WTC11 (cell line): Measurements from ENCODE around the gene ATG13. TPM values are rescaled to one million over a fixed set of nuclear protein-coding genes. Genes with fewer than 3 reads are reported as not detected.
A peak's percentile ranks its signal among the peaks of the same experiment; 100 is the strongest.

Experiments used
- ATAC-seq: fragments of 200-7000 bp; cut with Tn5 transposase; 2 replicates; pipeline ENCODE4 v1.10.0; 2021; ENCODE audit warnings: mild to moderate bottlenecking, moderate library complexity
- CTCF ChIA-PET: fragments of 300-600 bp; sonication (Branson Sonifier 250); formaldehyde crosslinking; loops from one replicate; lab custom pipeline; 2021; ENCODE audit warnings: antibody characterized with exemption; lab: Charles Lee
- POLR2A ChIA-PET: fragments of 350-600 bp; sonication (Branson Sonifier 250); formaldehyde crosslinking; loops from one replicate; lab custom pipeline; 2021; ENCODE audit warnings: antibody characterized with exemption; lab: Charles Lee
- DNase-seq: peaks from one replicate; pipeline ENCODE4 v3.0.0; 2021; ENCODE audit warnings: low spot score
- H3K27ac Mint-ChIP-seq: 2 replicates; pipeline ENCODE4 v1.8.0; 2021; ENCODE audit warnings: mixed read lengths
- H3K27me3 Mint-ChIP-seq: 2 replicates; pipeline ENCODE4 v1.8.0; 2021; ENCODE audit warnings: low read depth, mild to moderate bottlenecking, moderate library complexity, mixed read lengths
- H3K36me3 Mint-ChIP-seq: 2 replicates; pipeline ENCODE4 v1.8.0; 2021; ENCODE audit warnings: mixed read lengths
- H3K4me1 Mint-ChIP-seq: 2 replicates; pipeline ENCODE4 v1.8.0; 2022; ENCODE audit warnings: mixed read lengths
- H3K4me3 Mint-ChIP-seq: 2 replicates; pipeline ENCODE4 v1.8.0; 2021; ENCODE audit warnings: mild to moderate bottlenecking, moderate library complexity, mixed read lengths
- H3K9me3 Mint-ChIP-seq: 2 replicates; pipeline ENCODE4 v1.8.0; 2021; ENCODE audit warnings: mixed read lengths
- AFF4 ChIP-seq: sonication (generic); formaldehyde crosslinking; IDR thresholded peaks from 2 replicates; pipeline ENCODE4 v1.8.1; 2023; ENCODE audit warnings: mild to moderate bottlenecking, missing genetic modification reagents, borderline replicate concordance
- CBFB ChIP-seq: sonication (generic); formaldehyde crosslinking; IDR thresholded peaks from 2 replicates; pipeline ENCODE4 v1.8.1; 2022; ENCODE audit warnings: mild to moderate bottlenecking, low read depth, missing genetic modification reagents
- CREB1 ChIP-seq: sonication (generic); formaldehyde crosslinking; IDR thresholded peaks from 2 replicates; pipeline ENCODE4 v1.8.0; 2023; ENCODE audit warnings: mild to moderate bottlenecking, missing genetic modification reagents
- E2F5 ChIP-seq: sonication (generic); formaldehyde crosslinking; IDR thresholded peaks from 2 replicates; pipeline ENCODE4 v1.8.1; 2022; ENCODE audit warnings: mild to moderate bottlenecking, moderate library complexity, missing genetic modification reagents
- ERG ChIP-seq: fragments of 250-450 bp; sonication (Bioruptor Pico); IDR thresholded peaks from 2 replicates; pipeline ENCODE4 v1.8.0; 2021; ENCODE audit warnings: mild to moderate bottlenecking
- FOXK1 ChIP-seq: sonication (generic); formaldehyde crosslinking; IDR thresholded peaks from 2 replicates; pipeline ENCODE4 v1.8.0; 2022; ENCODE audit warnings: mild to moderate bottlenecking, moderate library complexity, missing genetic modification reagents
- GABPB1 ChIP-seq: sonication (generic); formaldehyde crosslinking; IDR thresholded peaks from 2 replicates; pipeline ENCODE4 v1.8.1; 2023; ENCODE audit warnings: mild to moderate bottlenecking, missing genetic modification reagents
- GTF2I ChIP-seq: fragments of 250-450 bp; sonication (Bioruptor Pico); conservative IDR thresholded peaks from 2 replicates; pipeline ENCODE4 v1.4.0; 2021; ENCODE audit warnings: mild to moderate bottlenecking
- JAZF1 ChIP-seq: fragments of 250-450 bp; sonication (Bioruptor Pico); IDR thresholded peaks from 2 replicates; pipeline ENCODE4 v1.9.0; 2021; ENCODE audit warnings: moderate library complexity, mild to moderate bottlenecking, inconsistent platforms
- JUN ChIP-seq: sonication (generic); formaldehyde crosslinking; IDR thresholded peaks from 2 replicates; pipeline ENCODE4 v1.8.0; 2023; ENCODE audit warnings: mild to moderate bottlenecking, missing genetic modification reagents
- KAT7 ChIP-seq: sonication (generic); formaldehyde crosslinking; IDR thresholded peaks from 2 replicates; pipeline ENCODE4 v1.8.1; 2023; ENCODE audit warnings: missing genetic modification reagents, mild to moderate bottlenecking, borderline replicate concordance
- MAX ChIP-seq: sonication (generic); formaldehyde crosslinking; IDR thresholded peaks from 2 replicates; pipeline ENCODE4 v1.8.0; 2022; ENCODE audit warnings: mild to moderate bottlenecking, missing genetic modification reagents
- NFE2L1 ChIP-seq: sonication (generic); formaldehyde crosslinking; IDR thresholded peaks from 2 replicates; pipeline ENCODE4 v1.8.1; 2023; ENCODE audit warnings: missing genetic modification reagents
- NR2C2 ChIP-seq: sonication (generic); formaldehyde crosslinking; IDR thresholded peaks from 2 replicates; pipeline ENCODE4 v1.8.0; 2022; ENCODE audit warnings: mild to moderate bottlenecking, missing genetic modification reagents
- NR3C1 ChIP-seq: sonication (generic); formaldehyde crosslinking; conservative IDR thresholded peaks from 2 replicates; pipeline ENCODE4 v1.8.1; 2023; ENCODE audit warnings: low read depth, mild to moderate bottlenecking, missing genetic modification reagents
- OVOL2 ChIP-seq: fragments of 250-450 bp; sonication (Bioruptor Pico); IDR thresholded peaks from 2 replicates; pipeline ENCODE4 v1.9.0; 2021; ENCODE audit warnings: mild to moderate bottlenecking, borderline replicate concordance
- PREB ChIP-seq: sonication (generic); formaldehyde crosslinking; IDR thresholded peaks from 2 replicates; pipeline ENCODE4 v1.8.1; 2022; ENCODE audit warnings: mild to moderate bottlenecking, missing genetic modification reagents, moderate library complexity, borderline replicate concordance
- PRRX2 ChIP-seq: fragments of 250-450 bp; sonication (Bioruptor Pico); IDR thresholded peaks from 2 replicates; pipeline ENCODE4 v1.8.0; 2021; ENCODE audit warnings: mild to moderate bottlenecking
- RORB ChIP-seq: fragments of 250-450 bp; sonication (Bioruptor Pico); IDR thresholded peaks from 2 replicates; pipeline ENCODE4 v1.9.0; 2021; ENCODE audit warnings: mild to moderate bottlenecking
- SP1 ChIP-seq: sonication (generic); formaldehyde crosslinking; conservative IDR thresholded peaks from 2 replicates; pipeline ENCODE4 v1.8.1; 2022; ENCODE audit warnings: missing genetic modification reagents
- TEAD4 ChIP-seq: sonication (generic); formaldehyde crosslinking; IDR thresholded peaks from 2 replicates; pipeline ENCODE4 v1.8.0; 2022; ENCODE audit warnings: mild to moderate bottlenecking, missing genetic modification reagents
- ZNF423 ChIP-seq: fragments of 250-450 bp; sonication (Bioruptor Pico); IDR thresholded peaks from 2 replicates; pipeline ENCODE4 v2.1.2; 2022; ENCODE audit warnings: mild to moderate bottlenecking, moderate library complexity
- total RNA-seq: library from RNA; stranded (reverse); gene quantifications from 3 replicates; pipeline ENCODE4 v1.2.3, GENCODE V29; 2021
- TF ChIP-seq, protein P1 (sequence below): sonication (generic); formaldehyde crosslinking; IDR thresholded peaks from 2 replicates; pipeline ENCODE4 v1.8.0; 2022; ENCODE audit warnings: mild to moderate bottlenecking, missing genetic modification reagents
- TF ChIP-seq, protein P2 (sequence below): fragments of 250-450 bp; sonication (Bioruptor Pico); IDR thresholded peaks from 2 replicates; pipeline ENCODE4 v1.9.0; 2021; ENCODE audit warnings: moderate library complexity, mild to moderate bottlenecking, inconsistent platforms, borderline replicate concordance
- TF ChIP-seq, protein P3 (sequence below): sonication (generic); formaldehyde crosslinking; conservative IDR thresholded peaks from 2 replicates; pipeline ENCODE4 v1.8.1; 2023; ENCODE audit warnings: mild to moderate bottlenecking, low read depth, missing genetic modification reagents, moderate library complexity

The ATG13 gene
- total RNA-seq, 1 experiment from 2014 or later: 85.4 TPM

DNA sequence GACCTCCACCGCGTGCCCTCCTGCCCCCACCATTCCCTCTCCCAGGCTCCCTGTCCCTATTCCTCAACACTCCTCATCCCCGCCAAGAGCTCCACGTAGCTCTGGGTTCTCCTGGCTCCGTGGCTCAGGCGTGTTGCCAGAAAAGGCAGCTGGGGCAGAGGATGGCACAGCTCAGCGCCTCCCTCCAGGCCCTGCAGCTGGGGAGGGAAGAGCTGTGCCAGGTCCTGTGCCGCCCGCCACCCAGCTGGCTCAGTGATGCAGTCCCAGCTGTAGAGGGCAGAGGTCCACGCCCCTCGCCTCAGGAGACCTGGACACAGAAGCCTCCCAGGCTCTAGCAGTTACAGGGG lies 78.8 kb downstream of the ATG13 start:
- no peaks in the 10 kb centered on the region for H3K27me3 Mint-ChIP-seq
- no peak for ATAC-seq
- H3K4me3 Mint-ChIP-seq: no peak overlapping the region
- DNase-seq: no peak
- no peak for TF ChIP-seq E2F5 (CRISPR knock-in tag)
- no peak for TF ChIP-seq SP1 (CRISPR knock-in tag)
- TF ChIP-seq FOXK1: no peak
- TF ChIP-seq CREB1 (CRISPR knock-in tag): no peak
- TF ChIP-seq TEAD4 (CRISPR knock-in tag): no peak
- TF ChIP-seq, protein P1, sequence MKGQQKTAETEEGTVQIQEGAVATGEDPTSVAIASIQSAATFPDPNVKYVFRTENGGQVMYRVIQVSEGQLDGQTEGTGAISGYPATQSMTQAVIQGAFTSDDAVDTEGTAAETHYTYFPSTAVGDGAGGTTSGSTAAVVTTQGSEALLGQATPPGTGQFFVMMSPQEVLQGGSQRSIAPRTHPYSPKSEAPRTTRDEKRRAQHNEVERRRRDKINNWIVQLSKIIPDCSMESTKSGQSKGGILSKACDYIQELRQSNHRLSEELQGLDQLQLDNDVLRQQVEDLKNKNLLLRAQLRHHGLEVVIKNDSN (CRISPR knock-in tag): no peak
- TF ChIP-seq, protein P2, sequence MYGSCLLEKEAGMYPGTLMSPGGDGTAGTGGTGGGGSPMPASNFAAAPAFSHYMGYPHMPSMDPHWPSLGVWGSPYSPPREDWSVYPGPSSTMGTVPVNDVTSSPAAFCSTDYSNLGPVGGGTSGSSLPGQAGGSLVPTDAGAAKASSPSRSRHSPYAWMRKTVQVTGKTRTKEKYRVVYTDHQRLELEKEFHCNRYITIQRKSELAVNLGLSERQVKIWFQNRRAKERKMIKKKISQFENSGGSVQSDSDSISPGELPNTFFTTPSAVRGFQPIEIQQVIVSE (CRISPR knock-in tag): no peak
- TF ChIP-seq NR2C2 (CRISPR knock-in tag): no peak
- no peak for TF ChIP-seq GTF2I (CRISPR knock-in tag)
- TF ChIP-seq PREB (CRISPR knock-in tag): no peak
- no peak for TF ChIP-seq MAX (CRISPR knock-in tag)
- no peak for TF ChIP-seq NR3C1 (CRISPR knock-in tag)
- no peak for TF ChIP-seq CBFB
- TF ChIP-seq JUN: no peak
- no peak for TF ChIP-seq JAZF1 (CRISPR knock-in tag)
- TF ChIP-seq, protein P3, sequence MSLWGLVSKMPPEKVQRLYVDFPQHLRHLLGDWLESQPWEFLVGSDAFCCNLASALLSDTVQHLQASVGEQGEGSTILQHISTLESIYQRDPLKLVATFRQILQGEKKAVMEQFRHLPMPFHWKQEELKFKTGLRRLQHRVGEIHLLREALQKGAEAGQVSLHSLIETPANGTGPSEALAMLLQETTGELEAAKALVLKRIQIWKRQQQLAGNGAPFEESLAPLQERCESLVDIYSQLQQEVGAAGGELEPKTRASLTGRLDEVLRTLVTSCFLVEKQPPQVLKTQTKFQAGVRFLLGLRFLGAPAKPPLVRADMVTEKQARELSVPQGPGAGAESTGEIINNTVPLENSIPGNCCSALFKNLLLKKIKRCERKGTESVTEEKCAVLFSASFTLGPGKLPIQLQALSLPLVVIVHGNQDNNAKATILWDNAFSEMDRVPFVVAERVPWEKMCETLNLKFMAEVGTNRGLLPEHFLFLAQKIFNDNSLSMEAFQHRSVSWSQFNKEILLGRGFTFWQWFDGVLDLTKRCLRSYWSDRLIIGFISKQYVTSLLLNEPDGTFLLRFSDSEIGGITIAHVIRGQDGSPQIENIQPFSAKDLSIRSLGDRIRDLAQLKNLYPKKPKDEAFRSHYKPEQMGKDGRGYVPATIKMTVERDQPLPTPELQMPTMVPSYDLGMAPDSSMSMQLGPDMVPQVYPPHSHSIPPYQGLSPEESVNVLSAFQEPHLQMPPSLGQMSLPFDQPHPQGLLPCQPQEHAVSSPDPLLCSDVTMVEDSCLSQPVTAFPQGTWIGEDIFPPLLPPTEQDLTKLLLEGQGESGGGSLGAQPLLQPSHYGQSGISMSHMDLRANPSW (CRISPR knock-in tag): no peak
- H3K9me3 Mint-ChIP-seq: no peaks in the 10 kb centered on the region
- CTCF ChIA-PET: no interaction called here
- H3K27ac Mint-ChIP-seq: no peak overlapping the region
- 0 out of 2 replicates have a peak, but pooled peaks cover under 1% of the 10 kb centered on the region for H3K36me3 Mint-ChIP-seq
- POLR2A ChIA-PET: interaction anchor here (0.7 kb wide), 1 partner anchor 22 kb away, joined by 3 read pairs; no protein-coding TSS in a partner anchor
- 0 out of 2 replicates have a peak, but pooled peaks cover 5% of the 10 kb centered on the region for H3K4me1 Mint-ChIP-seq

DNA sequence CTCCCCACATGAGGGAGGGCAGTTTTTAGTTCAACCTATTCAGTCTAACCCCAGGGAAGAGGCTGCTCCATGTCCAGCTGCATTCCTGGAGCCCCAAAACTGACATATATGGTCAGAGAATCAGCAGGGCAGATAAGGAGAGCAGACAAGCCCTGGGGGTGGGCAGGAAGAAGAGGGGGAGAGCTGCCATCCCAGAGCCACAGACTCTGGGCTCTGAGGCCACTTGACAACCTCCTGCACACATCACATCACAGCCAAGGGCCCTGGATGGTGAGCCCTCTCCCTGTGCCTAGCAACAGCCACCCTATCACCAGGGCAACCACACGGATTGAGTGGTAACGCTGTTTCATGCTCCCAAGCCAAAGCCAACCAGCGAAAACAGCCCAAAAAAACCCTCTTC lies 80.0 kb downstream of the ATG13 start:
- H3K27me3 Mint-ChIP-seq: no peaks in the 10 kb centered on the region
- DNase-seq: no peak
- peaks cover 11% of the 10 kb centered on the region for H3K4me1 Mint-ChIP-seq
- no peak for ATAC-seq
- H3K27ac Mint-ChIP-seq: 0 out of 2 replicates have a peak overlapping the region, but pooled peaks have one; percentile 58
- ChIA-PET CTCF (interaction anchor here (1.4 kb wide), 1 partner anchor 308 kb away, joined by 3 read pairs; no protein-coding TSS in a partner anchor), POLR2A (interaction anchor here (0.7 kb wide), 1 partner anchor 23 kb away, joined by 3 read pairs; no protein-coding TSS in a partner anchor)
- no peak overlapping the region for H3K4me3 Mint-ChIP-seq
- no peaks in the 10 kb centered on the region for H3K9me3 Mint-ChIP-seq
- peaks cover 8% of the 10 kb centered on the region for H3K36me3 Mint-ChIP-seq
- no peak for TF ChIP-seq KAT7 (CRISPR knock-in tag)
- no peak for TF ChIP-seq ERG (CRISPR knock-in tag)
- TF ChIP-seq JUN: no peak
- no peak for TF ChIP-seq OVOL2 (CRISPR knock-in tag)
- no peak for TF ChIP-seq AFF4 (CRISPR knock-in tag)
- no peak for TF ChIP-seq PRRX2 (CRISPR knock-in tag)
- no peak for TF ChIP-seq ZNF423 (CRISPR knock-in tag)
- no peak for TF ChIP-seq NFE2L1 (CRISPR knock-in tag)
- no peak for TF ChIP-seq RORB
- TF ChIP-seq GABPB1 (CRISPR knock-in tag): no peak
